ENCODE data around the gene ZNF496.

ZNF496 gene

DNA sequence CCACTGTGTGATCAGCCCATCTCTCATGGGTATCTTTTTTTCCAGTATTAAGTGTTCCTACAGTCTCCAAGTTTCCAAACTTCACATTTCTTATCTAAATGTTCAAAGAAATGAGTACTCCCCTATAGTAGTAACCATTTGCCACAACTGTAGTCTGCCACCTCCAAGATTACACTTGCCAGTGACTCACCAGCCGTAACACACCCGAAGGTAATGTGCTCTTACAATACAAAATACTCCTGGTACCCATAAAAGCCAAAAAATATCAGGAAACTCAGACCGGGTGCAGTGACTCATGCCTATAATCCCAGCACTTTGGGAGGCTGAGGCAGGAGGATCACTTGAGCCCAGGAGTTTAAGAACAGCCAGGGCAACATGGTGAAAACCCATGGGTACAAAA, 20.5 kb upstream of the ZNF496 start:
- Histone ChIP-seq H3K4me3 (ENCODE audit: low read length) (no peak overlapping the region), H3K36me3 (ENCODE audit: control insufficient read depth, low read length) (no peaks in the 10 kb centered on the region), H3K9me3 (ENCODE audit: control insufficient read depth, insufficient read depth, low read length) (peaks cover 5% of the 10 kb centered on the region; the same call in 1 of the 2 replicates), H3K4me1 (ENCODE audit: control insufficient read depth, low read length) (no peaks in the 10 kb centered on the region), H4K20me1 (ENCODE audit: control insufficient read depth, insufficient read depth, low read depth, low read length) (no peaks in the 10 kb centered on the region), H3K4me2 (ENCODE audit: low read length) (no peak overlapping the region), H3K79me2 (ENCODE audit: control insufficient read depth, low read length) (no peaks in the 10 kb centered on the region), H3K9me2 (replicated peaks; ENCODE audit: control insufficient read depth, low read length) (no peaks in the 10 kb centered on the region), H3K27me3 (ENCODE audit: control insufficient read depth, low read length) (peaks cover 2% of the 10 kb centered on the region), H3K27ac (ENCODE audit: low read depth, low read length) (no peak overlapping the region), H3F3A (ENCODE audit: control insufficient read depth, insufficient read depth) (no peaks in the 10 kb centered on the region)
- TF ChIP-seq, protein P1, sequence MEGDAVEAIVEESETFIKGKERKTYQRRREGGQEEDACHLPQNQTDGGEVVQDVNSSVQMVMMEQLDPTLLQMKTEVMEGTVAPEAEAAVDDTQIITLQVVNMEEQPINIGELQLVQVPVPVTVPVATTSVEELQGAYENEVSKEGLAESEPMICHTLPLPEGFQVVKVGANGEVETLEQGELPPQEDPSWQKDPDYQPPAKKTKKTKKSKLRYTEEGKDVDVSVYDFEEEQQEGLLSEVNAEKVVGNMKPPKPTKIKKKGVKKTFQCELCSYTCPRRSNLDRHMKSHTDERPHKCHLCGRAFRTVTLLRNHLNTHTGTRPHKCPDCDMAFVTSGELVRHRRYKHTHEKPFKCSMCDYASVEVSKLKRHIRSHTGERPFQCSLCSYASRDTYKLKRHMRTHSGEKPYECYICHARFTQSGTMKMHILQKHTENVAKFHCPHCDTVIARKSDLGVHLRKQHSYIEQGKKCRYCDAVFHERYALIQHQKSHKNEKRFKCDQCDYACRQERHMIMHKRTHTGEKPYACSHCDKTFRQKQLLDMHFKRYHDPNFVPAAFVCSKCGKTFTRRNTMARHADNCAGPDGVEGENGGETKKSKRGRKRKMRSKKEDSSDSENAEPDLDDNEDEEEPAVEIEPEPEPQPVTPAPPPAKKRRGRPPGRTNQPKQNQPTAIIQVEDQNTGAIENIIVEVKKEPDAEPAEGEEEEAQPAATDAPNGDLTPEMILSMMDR (IDR thresholded peaks at IDR 0.05; ENCODE audit: low read depth, low read length, poor library complexity, severe bottlenecking), result no peak
- TF ChIP-seq EZH2phosphoT487 (IDR thresholded peaks at IDR 0.05; ENCODE audit: borderline replicate concordance, low read length), result no peak

DNA sequence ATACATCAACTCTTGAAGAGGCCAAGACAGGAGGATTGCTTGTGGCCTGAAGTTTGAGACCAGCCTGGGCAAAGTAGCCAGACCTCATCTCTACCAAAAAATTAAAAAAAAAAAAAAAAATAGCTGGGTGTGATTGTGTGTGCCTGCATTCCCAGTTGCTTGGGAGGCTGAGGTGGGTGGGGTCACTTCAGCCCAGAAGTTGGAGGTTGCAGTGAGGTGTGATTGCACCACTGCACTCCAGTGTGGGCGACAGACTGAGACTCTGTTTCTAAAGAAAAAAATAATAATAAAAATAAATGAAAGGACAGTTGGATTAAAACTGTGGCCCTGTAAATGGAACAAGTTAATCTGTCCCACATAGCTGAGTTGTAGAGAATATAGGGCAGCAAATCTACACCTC, 18.9 kb upstream of the ZNF496 start:
- Histone ChIP-seq H3K4me1 (ENCODE audit: control insufficient read depth, low read length) (no peaks in the 10 kb centered on the region), H3F3A (ENCODE audit: control insufficient read depth, insufficient read depth) (no peaks in the 10 kb centered on the region), H3K9me3 (ENCODE audit: control insufficient read depth, insufficient read depth, low read length) (peaks cover 5% of the 10 kb centered on the region; the same call in 1 of the 2 replicates), H3K9me2 (replicated peaks; ENCODE audit: control insufficient read depth, low read length) (no peaks in the 10 kb centered on the region), H3K79me2 (ENCODE audit: control insufficient read depth, low read length) (no peaks in the 10 kb centered on the region), H4K20me1 (ENCODE audit: control insufficient read depth, insufficient read depth, low read depth, low read length) (no peaks in the 10 kb centered on the region), H3K27ac (ENCODE audit: low read depth, low read length) (no peak overlapping the region), H3K4me2 (ENCODE audit: low read length) (no peak overlapping the region), H3K36me3 (ENCODE audit: control insufficient read depth, low read length) (no peaks in the 10 kb centered on the region), H3K27me3 (ENCODE audit: control insufficient read depth, low read length) (no peaks in the 10 kb centered on the region), H3K4me3 (ENCODE audit: low read length) (no peak overlapping the region)
- TF ChIP-seq EZH2phosphoT487 (IDR thresholded peaks at IDR 0.05; ENCODE audit: borderline replicate concordance, low read length), result no peak
- TF ChIP-seq, protein P1 (IDR thresholded peaks at IDR 0.05; ENCODE audit: low read depth, low read length, poor library complexity, severe bottlenecking), result no peak

DNA sequence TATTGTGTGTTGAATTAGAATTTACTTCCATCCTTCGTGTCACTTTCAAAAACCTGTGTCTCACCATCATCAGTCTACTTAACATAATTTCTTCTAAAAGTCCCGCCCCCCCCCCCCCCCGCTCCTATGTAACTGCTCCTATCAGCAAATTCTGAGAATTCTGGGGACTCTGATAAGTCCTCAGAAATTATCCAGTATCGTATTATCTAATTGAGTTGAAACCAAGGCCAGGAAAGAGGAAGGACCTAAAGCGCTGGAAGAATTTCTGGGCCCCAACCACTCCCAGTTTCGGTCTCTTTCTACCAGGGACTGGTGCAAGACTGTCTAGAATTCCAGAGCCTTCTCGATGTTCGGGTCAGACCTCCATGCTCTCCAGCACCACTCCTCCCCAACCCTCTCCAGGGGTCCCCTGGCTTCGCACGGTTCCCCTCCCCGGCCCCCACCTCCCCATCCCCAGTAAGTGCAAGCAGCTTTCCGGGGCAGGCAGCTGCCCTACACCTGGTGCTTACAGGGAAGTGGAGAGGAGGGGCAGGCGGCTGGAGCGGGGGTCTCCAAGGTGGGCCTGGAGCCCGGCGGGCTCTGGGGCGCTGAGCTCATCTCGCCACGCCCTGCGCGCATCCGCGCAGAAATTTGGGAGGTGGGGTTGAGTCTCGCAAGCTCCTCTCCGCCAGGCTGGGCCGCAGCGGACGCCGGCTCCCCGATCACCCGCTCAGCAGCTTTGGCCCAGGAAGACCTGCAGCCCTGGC, 16.0 kb upstream of the ZNF496 start:
- no peak overlapping the region for H3K4me3 ChIP-seq (ENCODE audit: low read length)
- H3K36me3 ChIP-seq (ENCODE audit: control insufficient read depth, low read length), result no peaks in the 10 kb centered on the region
- TF ChIP-seq EZH2phosphoT487 (IDR thresholded peaks at IDR 0.05; ENCODE audit: borderline replicate concordance, low read length), result no peak
- TF ChIP-seq, protein P1 (IDR thresholded peaks at IDR 0.05; ENCODE audit: low read depth, low read length, poor library complexity, severe bottlenecking), result no peak
- H3K9me2 ChIP-seq (replicated peaks; ENCODE audit: control insufficient read depth, low read length), result no peaks in the 10 kb centered on the region
- H3F3A ChIP-seq (ENCODE audit: control insufficient read depth, insufficient read depth), result no peaks in the 10 kb centered on the region
- H3K27me3 ChIP-seq (ENCODE audit: control insufficient read depth, low read length), result no peaks in the 10 kb centered on the region
- no peaks in the 10 kb centered on the region for H3K9me3 ChIP-seq (ENCODE audit: control insufficient read depth, insufficient read depth, low read length)
- H4K20me1 ChIP-seq (ENCODE audit: control insufficient read depth, insufficient read depth, low read depth, low read length), result no peaks in the 10 kb centered on the region
- no peak overlapping the region for H3K27ac ChIP-seq (ENCODE audit: low read depth, low read length)
- H3K4me1 ChIP-seq (ENCODE audit: control insufficient read depth, low read length), result no peaks in the 10 kb centered on the region
- H3K79me2 ChIP-seq (ENCODE audit: control insufficient read depth, low read length), result no peaks in the 10 kb centered on the region
- no peak overlapping the region for H3K4me2 ChIP-seq (ENCODE audit: low read length)

Measured in DOHH2 (cell line).